Breast epithelium (tissue), 3 donors: ENCODE results near the gene CDH13.

Source experiments
- CTCF ChIP-seq, 3 donors: fragments of 450-650 bp; IDR thresholded peaks; one replicate each; pipeline ENCODE4 v1.5.1; 2016 to 2017; ENCODE audit warnings: antibody characterized with exemption in 3 of 3, mild to moderate bottlenecking in 3 of 3, moderate library complexity in 3 of 3
- POLR2A ChIP-seq: fragments of 450-650 bp; IDR thresholded peaks from one replicate; pipeline ENCODE4 v1.6.1; 2016; ENCODE audit warnings: antibody characterized with exemption, mild to moderate bottlenecking, moderate library complexity

GRCh38 chr16:83363521-83363920 is 736.8 kb downstream of the CDH13 start:
- TF ChIP-seq CTCF (IDR thresholded peaks at IDR 0.05), result no peak
- TF ChIP-seq POLR2A, result no peak
